ENCODE data around the gene KLHDC9.

KLHDC9 gene

DNA sequence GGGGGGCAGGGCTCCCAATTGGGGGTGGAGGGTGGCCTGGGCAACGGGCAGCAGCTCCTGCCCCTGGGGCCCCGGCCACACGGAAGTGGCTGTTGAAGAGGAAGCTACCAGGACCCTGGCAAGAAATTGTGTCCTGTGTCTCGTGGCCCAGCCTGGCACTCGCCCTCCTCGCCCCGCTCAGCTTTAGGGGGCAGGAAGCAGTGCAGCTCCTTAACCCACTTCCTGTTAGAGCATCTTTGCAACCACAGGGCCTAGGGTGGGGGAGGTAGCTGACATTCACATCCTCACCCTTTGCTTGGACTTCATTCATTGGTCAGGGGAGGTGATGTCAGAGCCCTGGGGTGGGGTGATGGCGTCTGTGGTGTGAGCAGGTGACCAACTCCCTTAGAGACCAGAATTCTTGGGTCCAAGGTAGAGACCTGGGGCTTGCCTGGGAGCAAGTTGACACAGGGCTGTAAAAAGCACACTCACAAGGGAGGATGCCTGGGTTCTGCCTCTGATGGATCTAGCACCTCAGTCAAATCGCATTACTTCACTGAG lies 28.4 kb upstream of the KLHDC9 start, which contains the start of gene ARHGAP30:
Gene ARHGAP30, minus strand, starts transcription at position 161 of the 540 bp plus-strand sequence. CDS start 267 bp downstream, outside the sequence.
- H3K9me3 ChIP-seq (ENCODE audit: control insufficient read depth, insufficient read depth, low read length): 0 out of 2 replicates have a peak, but pooled peaks cover 2% of the 10 kb centered on the region
- H3K9ac ChIP-seq (ENCODE audit: low read depth, low read length): no peak within 1 kb of the TSS
- no peaks in the 10 kb centered on the region; the same call in 1 of the 2 replicates for H3K4me1 ChIP-seq (ENCODE audit: insufficient read depth, low read length)
- no peaks in the 10 kb centered on the region for H3K36me3 ChIP-seq (ENCODE audit: insufficient read depth, low read length)

DNA sequence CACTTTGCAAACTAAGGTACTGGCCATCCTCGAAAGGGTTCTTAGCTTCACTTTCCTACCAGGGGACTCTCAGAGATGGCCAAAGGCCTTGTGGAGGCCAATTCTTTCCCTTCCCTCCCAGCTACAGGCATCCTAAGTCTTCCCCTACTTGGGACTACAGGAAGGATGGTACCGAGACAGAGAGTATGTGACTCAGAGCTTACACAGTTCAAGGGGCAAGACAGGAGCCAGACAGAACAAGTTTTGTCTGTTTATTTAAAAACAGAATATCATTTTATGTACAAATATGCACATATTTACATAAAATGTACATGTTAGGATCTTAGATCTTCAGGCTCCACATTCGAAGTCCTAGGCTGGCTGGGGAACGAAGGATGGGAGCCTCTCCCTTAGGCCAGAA lies 27.4 kb upstream of the KLHDC9 start:
- Histone ChIP-seq H3K9me3 (ENCODE audit: control insufficient read depth, insufficient read depth, low read length) (0 out of 2 replicates have a peak, but pooled peaks cover 2% of the 10 kb centered on the region), H3K4me1 (ENCODE audit: insufficient read depth, low read length) (no peaks in the 10 kb centered on the region; the same call in 1 of the 2 replicates), H3K36me3 (ENCODE audit: insufficient read depth, low read length) (no peaks in the 10 kb centered on the region), H3K9ac (ENCODE audit: low read depth, low read length) (no peak overlapping the region)

DNA sequence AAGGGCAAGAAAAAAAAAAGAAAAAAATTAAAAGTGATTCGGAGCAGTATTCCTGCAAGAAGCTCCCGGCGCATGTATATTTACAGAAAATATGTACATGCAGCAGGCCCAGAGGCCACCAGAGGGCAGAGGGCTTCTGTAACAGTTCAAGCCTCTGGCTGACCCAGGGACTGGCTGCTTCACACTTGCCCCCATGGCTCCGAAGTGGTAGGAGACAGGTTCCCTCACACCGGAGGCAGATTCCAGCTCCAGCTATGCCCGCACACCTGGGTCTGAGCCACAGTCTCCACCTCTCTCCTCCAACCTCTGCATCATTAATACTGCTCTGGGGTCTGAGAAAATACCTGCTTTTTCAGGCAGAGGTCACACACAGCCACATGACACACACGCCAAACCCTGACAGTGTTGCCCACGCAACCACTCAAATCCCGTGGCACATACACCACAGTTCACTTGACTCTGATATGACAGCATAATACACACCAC lies 26.2 kb upstream of the KLHDC9 start:
- Histone ChIP-seq H3K9ac (ENCODE audit: low read depth, low read length) (no peak overlapping the region), H3K36me3 (ENCODE audit: insufficient read depth, low read length) (no peaks in the 10 kb centered on the region), H3K4me1 (ENCODE audit: insufficient read depth, low read length) (no peaks in the 10 kb centered on the region; the same call in 1 of the 2 replicates), H3K9me3 (ENCODE audit: control insufficient read depth, insufficient read depth, low read length) (0 out of 2 replicates have a peak, but pooled peaks cover 2% of the 10 kb centered on the region)

DNA sequence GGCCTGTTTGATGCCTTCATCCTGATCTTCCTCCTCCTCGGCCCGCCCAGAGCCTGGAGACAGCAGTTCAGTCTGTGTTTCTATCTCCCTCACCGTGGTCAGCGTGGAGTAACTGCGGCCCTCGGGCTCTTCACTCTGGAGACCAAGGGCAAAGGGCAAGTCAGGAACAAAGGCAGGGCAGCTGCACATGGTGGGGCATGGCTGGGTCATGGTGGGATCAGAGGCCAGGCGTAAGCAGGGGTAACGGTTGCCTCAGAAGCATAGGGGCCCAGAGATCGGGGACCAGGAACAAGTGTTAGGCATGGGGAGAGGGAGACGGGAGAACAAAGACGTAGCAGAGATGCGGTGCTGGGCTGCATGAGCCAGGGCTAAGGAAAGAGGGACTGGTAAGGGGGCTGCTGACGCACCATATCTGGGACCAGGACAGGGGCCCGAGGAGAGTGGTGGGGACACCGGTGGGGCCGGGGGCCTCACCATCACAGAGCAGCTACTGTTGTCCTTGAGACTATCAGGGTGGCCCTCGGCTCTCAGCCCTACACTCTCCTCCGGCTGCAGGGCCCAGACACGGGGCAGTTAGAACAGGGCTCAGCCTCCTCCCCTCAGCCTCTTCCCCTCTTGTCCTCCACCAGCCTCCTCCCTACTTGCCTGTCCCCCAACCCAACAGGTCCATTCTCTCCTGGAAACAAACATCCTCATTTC lies 25.3 kb upstream of the KLHDC9 start:
- H3K9ac ChIP-seq (ENCODE audit: low read depth, low read length): no peak overlapping the region
- H3K4me1 ChIP-seq (ENCODE audit: insufficient read depth, low read length): no peaks in the 10 kb centered on the region; the same call in 1 of the 2 replicates
- 0 out of 2 replicates have a peak, but pooled peaks cover 2% of the 10 kb centered on the region for H3K9me3 ChIP-seq (ENCODE audit: control insufficient read depth, insufficient read depth, low read length)
- H3K36me3 ChIP-seq (ENCODE audit: insufficient read depth, low read length): no peaks in the 10 kb centered on the region

DNA sequence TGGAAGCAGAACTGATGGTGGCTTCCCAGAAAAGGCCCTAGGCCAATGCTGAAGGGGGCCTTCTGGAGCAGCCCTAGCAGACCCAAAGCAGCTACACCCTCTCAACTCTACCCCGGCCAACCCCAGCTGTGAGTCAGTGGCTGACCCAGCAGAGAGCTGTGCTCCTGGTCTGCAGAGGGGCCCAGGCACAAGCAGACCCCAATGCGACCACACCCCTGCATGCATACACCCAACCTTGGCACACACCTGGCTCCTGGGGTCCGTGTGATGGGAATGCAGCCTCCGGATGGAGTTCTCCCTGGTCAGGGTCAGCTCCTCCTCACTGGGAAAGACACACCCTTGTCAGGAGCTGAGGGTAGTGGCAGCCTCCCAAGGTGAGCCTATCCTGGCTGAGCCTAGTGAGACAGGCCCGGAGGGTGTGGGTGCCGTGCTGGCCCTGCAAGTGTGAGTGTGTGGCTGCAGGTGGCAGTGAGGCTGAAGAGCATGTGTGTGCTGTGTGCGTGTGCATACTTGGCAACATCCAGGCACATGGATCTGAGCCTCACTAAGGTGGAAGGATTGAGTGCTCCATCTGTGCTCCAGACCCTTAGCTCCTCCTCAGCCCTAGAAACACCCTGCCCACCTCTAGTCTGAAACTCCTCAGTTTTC lies 24.6 kb upstream of the KLHDC9 start:
- H3K4me1 ChIP-seq (ENCODE audit: insufficient read depth, low read length): no peaks in the 10 kb centered on the region; the same call in 1 of the 2 replicates
- no peaks in the 10 kb centered on the region for H3K36me3 ChIP-seq (ENCODE audit: insufficient read depth, low read length)
- no peak overlapping the region for H3K9ac ChIP-seq (ENCODE audit: low read depth, low read length)
- 0 out of 2 replicates have a peak, but pooled peaks cover 2% of the 10 kb centered on the region for H3K9me3 ChIP-seq (ENCODE audit: control insufficient read depth, insufficient read depth, low read length)

DNA sequence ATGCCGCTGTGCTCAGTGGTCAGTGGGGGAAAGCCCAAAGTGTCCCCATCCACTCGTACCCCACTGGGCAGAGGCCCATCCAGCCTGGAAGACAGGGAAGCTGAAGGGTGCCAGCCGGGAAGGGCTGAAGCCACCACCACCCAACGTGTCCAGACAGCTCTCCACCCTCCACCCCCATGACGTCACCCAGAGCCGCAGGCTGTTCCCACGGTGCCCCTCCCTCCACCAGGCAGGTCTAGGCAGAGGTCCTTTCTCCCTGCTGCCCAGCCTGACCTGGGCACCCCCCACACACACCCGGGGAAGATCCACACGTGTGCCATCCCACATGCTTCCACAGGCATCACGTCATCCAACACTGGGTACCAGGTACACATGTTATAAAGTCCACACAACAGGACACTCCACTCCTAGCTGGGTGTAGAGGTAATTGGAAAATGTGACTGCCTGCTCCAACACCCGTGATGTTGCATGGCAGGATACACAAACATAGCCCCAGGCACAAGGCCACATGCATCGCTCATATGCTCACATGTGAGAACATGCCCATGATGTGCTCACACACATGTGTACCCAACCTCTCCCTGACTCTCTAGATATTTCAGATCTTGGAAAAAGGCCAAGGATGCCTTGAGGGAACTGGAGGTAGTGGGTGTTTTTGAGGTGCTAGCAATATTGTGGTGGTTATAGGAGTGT lies 23.3 kb upstream of the KLHDC9 start:
- Histone ChIP-seq H3K9me3 (ENCODE audit: control insufficient read depth, insufficient read depth, low read length) (0 out of 2 replicates have a peak, but pooled peaks cover 2% of the 10 kb centered on the region), H3K4me1 (ENCODE audit: insufficient read depth, low read length) (no peaks in the 10 kb centered on the region; the same call in 1 of the 2 replicates), H3K9ac (ENCODE audit: low read depth, low read length) (no peak overlapping the region), H3K36me3 (ENCODE audit: insufficient read depth, low read length) (no peaks in the 10 kb centered on the region)

DNA sequence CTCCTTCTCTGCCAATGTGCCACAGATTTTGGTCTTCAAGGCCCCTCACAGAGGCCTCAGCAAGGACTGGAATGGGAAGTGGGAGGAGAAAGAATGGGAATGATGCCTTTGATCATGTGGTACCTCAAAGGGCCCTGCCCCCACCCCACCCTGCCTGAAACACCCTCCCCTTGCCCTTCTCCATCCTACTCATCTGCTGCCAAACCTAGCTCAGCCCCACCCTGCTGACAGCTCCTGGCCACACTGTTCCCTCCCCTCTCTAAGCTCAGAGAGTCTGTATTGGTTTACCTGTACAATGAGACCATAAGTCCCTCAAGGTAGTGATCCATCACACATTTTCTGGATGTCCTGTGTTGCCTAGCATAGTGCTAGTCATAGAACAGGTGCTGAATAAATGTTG lies 21.8 kb upstream of the KLHDC9 start:
- Histone ChIP-seq H3K36me3 (ENCODE audit: insufficient read depth, low read length) (no peaks in the 10 kb centered on the region), H3K9me3 (ENCODE audit: control insufficient read depth, insufficient read depth, low read length) (no peaks in the 10 kb centered on the region), H3K9ac (ENCODE audit: low read depth, low read length) (no peak overlapping the region), H3K4me1 (ENCODE audit: insufficient read depth, low read length) (no peaks in the 10 kb centered on the region; the same call in 1 of the 2 replicates)

DNA sequence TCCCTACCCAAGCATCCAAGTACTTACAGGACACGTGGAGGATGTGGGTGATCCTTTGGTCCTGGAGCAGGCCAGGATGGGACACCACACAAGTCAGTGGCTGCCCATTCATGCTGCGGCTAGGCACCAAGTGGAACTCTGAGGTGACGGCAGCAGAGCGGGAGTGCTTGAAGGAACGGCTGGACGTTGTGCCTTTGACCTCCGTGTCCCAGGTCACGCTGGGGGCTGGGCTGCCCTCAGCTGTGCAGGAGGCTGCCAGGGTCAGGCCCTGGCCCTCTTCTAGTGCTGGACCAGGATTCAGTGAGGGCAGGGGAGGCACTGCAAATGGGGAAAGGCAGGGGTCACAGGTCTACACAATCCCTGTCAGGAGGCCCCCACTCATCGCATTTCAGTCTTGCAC lies 20.7 kb upstream of the KLHDC9 start:
- Histone ChIP-seq H3K4me1 (ENCODE audit: insufficient read depth, low read length) (no peaks in the 10 kb centered on the region; the same call in 1 of the 2 replicates), H3K36me3 (ENCODE audit: insufficient read depth, low read length) (no peaks in the 10 kb centered on the region), H3K9me3 (ENCODE audit: control insufficient read depth, insufficient read depth, low read length) (no peaks in the 10 kb centered on the region), H3K9ac (ENCODE audit: low read depth, low read length) (no peak overlapping the region)

DNA sequence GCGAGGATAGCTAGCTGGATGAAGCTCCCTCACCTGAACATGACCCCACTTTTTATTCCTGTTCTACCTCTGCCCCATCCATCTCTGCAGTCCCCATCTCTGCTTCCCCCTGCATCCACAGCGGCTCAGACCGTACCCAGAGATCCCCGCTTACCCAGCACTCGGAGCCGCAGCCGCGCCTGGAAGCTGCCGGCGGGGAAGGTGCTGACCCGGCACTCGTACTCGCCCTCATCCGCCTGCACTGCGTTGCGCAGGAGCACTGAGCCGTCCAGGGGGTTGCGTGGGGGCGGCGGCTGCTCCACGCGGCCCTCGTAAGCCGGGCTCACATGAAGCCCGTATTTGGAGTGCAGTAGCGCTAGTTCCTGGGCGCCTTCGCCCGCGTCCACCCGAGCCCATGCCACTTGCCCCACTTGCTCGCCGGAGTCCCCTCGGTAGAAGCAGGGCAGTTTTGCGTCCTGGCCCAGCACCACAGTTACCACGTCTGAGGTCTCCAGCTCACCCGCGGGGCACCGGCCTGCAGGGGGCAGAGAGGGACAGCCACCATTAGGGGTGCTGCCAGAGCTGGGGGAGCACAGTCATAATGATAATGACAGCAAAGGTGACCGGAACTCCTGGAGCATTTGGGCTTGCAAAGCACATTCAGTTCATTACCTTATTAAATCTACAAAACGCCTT lies 18.6 kb upstream of the KLHDC9 start:
- Histone ChIP-seq H3K36me3 (ENCODE audit: insufficient read depth, low read length) (no peaks in the 10 kb centered on the region), H3K9me3 (ENCODE audit: control insufficient read depth, insufficient read depth, low read length) (no peaks in the 10 kb centered on the region), H3K4me1 (ENCODE audit: insufficient read depth, low read length) (peaks cover 9% of the 10 kb centered on the region; the same call in 1 of the 2 replicates), H3K9ac (ENCODE audit: low read depth, low read length) (no peak overlapping the region)

DNA sequence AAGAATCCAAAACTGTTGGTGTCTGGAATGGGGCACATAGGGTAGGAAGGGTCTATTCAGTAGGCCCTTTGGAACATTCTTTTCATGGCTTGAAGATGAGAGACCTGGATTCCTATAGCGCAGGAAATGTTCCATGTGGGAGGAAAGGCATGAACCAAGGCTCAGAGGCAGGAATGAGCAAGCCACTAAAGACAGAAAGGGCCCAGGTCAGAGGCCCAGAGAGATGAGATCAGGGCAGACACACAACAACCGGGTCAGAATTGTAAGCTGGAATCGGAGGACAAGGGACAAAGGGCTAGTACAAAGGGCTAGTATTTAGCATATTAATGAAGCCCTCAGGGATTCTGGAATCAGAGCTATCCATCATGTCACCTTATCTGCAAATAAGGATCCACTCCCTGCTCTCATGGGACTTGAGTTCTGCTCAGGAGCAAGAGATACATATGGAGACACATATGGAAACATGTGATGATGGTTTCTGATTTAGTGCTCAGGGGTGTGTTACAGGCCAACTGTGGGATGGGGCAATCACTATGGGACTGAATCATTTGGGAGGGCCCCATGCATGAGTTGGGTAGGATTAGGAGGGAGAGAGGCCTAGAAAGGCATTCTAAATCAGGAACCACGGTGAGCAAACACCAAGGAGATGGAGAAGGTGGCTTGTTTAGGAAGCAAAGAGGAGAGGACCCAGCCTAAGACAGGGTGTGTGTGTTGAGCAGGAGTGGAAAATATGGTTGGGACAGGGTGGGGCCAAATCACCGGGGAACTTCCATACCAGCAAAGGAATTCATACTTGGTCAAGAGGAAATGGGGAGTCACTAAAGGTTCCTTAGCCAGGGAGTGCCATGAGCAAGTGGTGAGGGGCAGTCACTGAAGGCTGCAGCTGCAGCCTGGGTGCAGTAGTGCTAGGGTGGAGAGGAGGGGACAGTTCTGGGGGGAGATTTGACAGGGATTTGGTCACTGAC lies 17.4 kb upstream of the KLHDC9 start:
- H3K9me3 ChIP-seq (ENCODE audit: control insufficient read depth, insufficient read depth, low read length): no peaks in the 10 kb centered on the region
- no peak overlapping the region for H3K9ac ChIP-seq (ENCODE audit: low read depth, low read length)
- peaks cover 16% of the 10 kb centered on the region; the same call in 1 of the 2 replicates for H3K4me1 ChIP-seq (ENCODE audit: insufficient read depth, low read length)
- no peaks in the 10 kb centered on the region for H3K36me3 ChIP-seq (ENCODE audit: insufficient read depth, low read length)

DNA sequence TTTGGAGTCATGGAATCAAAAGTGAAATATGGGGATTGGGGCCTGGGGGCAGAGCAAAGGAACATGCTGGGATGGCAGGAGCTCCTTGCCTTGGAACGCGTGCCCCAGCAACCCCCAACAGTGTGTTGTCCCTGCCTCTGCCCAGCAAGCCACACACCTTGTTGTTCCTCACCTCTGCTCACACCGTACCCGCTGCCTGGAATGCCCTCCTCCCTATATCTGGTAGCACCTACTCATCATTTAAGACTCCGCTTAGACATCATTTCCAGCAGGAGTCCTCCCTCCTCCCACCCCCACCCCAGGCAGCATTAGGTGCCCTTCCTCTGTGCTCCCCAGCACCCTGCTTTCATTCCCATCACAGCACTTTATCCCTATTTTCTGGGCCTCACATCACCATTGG lies 16.6 kb upstream of the KLHDC9 start:
- Histone ChIP-seq H3K36me3 (ENCODE audit: insufficient read depth, low read length) (no peaks in the 10 kb centered on the region), H3K9me3 (ENCODE audit: control insufficient read depth, insufficient read depth, low read length) (no peaks in the 10 kb centered on the region), H3K4me1 (ENCODE audit: insufficient read depth, low read length) (peaks cover 21% of the 10 kb centered on the region; the same call in 1 of the 2 replicates), H3K9ac (ENCODE audit: low read depth, low read length) (no peak overlapping the region)

DNA sequence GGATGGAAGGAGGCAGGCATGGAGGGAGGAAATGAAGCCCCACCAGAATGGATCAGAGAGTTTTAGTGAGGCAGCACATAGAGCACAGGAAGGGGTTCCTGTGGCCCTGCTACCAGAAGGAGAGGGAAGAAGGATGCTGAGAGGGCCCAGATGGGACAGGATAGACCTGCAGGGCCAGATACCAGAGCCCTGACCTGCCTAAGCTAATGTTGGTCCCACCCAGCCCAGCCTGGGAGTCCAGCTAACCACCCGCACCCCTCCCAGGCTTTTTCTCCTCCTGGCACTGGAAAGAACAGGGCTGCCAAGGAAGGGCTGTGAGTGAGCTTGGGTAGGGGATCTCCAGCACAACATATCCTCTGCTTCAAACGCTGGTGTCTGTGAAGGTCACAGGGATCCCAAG lies 15.7 kb upstream of the KLHDC9 start:
- no peak overlapping the region for H3K9ac ChIP-seq (ENCODE audit: low read depth, low read length)
- H3K4me1 ChIP-seq (ENCODE audit: insufficient read depth, low read length): peaks cover 21% of the 10 kb centered on the region; the same call in 1 of the 2 replicates
- H3K9me3 ChIP-seq (ENCODE audit: control insufficient read depth, insufficient read depth, low read length): no peaks in the 10 kb centered on the region

More for the DNA sequence above, 15.7 kb upstream of the KLHDC9 start:
- H3K36me3 ChIP-seq (ENCODE audit: insufficient read depth, low read length): no peaks in the 10 kb centered on the region
